GM23338 (cell line): Measurements from ENCODE around the gene PRDM7. TPM values are rescaled to one million over a fixed set of nuclear protein-coding genes. Genes with fewer than 3 reads are reported as not detected.

Experiments used
- ATAC-seq: fragments of 200-7000 bp; cut with Tn5 transposase; 3 replicates; pipeline ENCODE4 v1.9.1; 2020
- DNase-seq: peaks from one replicate; pipeline ENCODE4 v3.0.0-alpha.2; 2015; ENCODE audit warnings: low spot score
- H2AFZ ChIP-seq: fragments of 200-600 bp; sonication (generic); 2 replicates; pipeline ENCODE4 v1.8.0; 2016; ENCODE audit warnings: antibody characterized with exemption, mild to moderate bottlenecking, moderate library complexity
- H3F3A ChIP-seq: fragments of 200-600 bp; sonication (generic); replicated peaks from 2 replicates; pipeline ENCODE4 v1.8.0; 2017; ENCODE audit warnings: antibody characterized with exemption, mixed run types, low read depth
- H3K27ac ChIP-seq: fragments of 200-600 bp; sonication (generic); 2 replicates; pipeline ENCODE4 v1.6.1; 2016; ENCODE audit warnings: low read depth
- H3K27me3 ChIP-seq: fragments of 200-600 bp; sonication (generic); 2 replicates; pipeline ENCODE4 v1.8.0; 2016; ENCODE audit warnings: mild to moderate bottlenecking, mixed run types, moderate library complexity; ENCODE audit not compliant: insufficient read depth
- H3K36me3 ChIP-seq: fragments of 200-600 bp; sonication (generic); 2 replicates; pipeline ENCODE4 v1.8.0; 2016; ENCODE audit warnings: mild to moderate bottlenecking; ENCODE audit not compliant: insufficient read depth
- H3K4me1 ChIP-seq: fragments of 200-600 bp; sonication (generic); 2 replicates; pipeline ENCODE4 v1.8.0; 2016; ENCODE audit warnings: mild to moderate bottlenecking, moderate library complexity; ENCODE audit not compliant: insufficient read depth
- H3K4me2 ChIP-seq: fragments of 200-600 bp; sonication (generic); 2 replicates; pipeline ENCODE4 v1.7.1; 2017; ENCODE audit warnings: mixed run types
- H3K4me3 ChIP-seq: fragments of 200-600 bp; sonication (generic); 2 replicates; pipeline ENCODE4 v1.6.1; 2016; ENCODE audit warnings: mixed run types
- H3K79me2 ChIP-seq: fragments of 200-600 bp; sonication (generic); replicated peaks from 2 replicates; pipeline ENCODE4 v1.8.0; 2017; ENCODE audit warnings: mild to moderate bottlenecking; ENCODE audit not compliant: insufficient read depth
- H3K9me2 ChIP-seq: fragments of 200-600 bp; sonication (generic); 2 replicates; pipeline ENCODE4 v1.8.0; 2017; ENCODE audit not compliant: insufficient read depth
- H4K20me1 ChIP-seq: fragments of 200-600 bp; sonication (generic); replicated peaks from 2 replicates; pipeline ENCODE4 v1.8.0; 2017; ENCODE audit warnings: mild to moderate bottlenecking; ENCODE audit not compliant: insufficient read depth
- H3K27ac Mint-ChIP-seq: 2 replicates; pipeline ENCODE4 v1.8.0; 2020; ENCODE audit warnings: inconsistent platforms, mild to moderate bottlenecking, moderate library complexity, mixed read lengths
- H3K27me3 Mint-ChIP-seq: 3 replicates; pipeline ENCODE4 v1.8.0; 2022; ENCODE audit warnings: low read depth, mild to moderate bottlenecking, moderate library complexity, mixed read lengths, inconsistent platforms; ENCODE audit not compliant: insufficient read depth, poor library complexity
- H3K36me3 Mint-ChIP-seq: 3 replicates; pipeline ENCODE4 v1.8.0; 2021; ENCODE audit warnings: low read depth, mild to moderate bottlenecking, inconsistent platforms, moderate library complexity, mixed read lengths
- H3K4me1 Mint-ChIP-seq: 3 replicates; pipeline ENCODE4 v1.8.0; 2020; ENCODE audit warnings: mild to moderate bottlenecking, inconsistent platforms, mixed read lengths
- H3K4me3 Mint-ChIP-seq: 3 replicates; pipeline ENCODE4 v1.8.0; 2021; ENCODE audit warnings: moderate library complexity, mild to moderate bottlenecking, inconsistent platforms, mixed read lengths
- H3K9me3 Mint-ChIP-seq: 3 replicates; pipeline ENCODE4 v1.8.0; 2020; ENCODE audit warnings: moderate library complexity, mild to moderate bottlenecking, inconsistent platforms, mixed read lengths
- CREB1 ChIP-seq: fragments of 250-450 bp; sonication (Bioruptor Pico); IDR thresholded peaks from 2 replicates; pipeline ENCODE4 v1.5.0; 2020; ENCODE audit warnings: low read depth, mild to moderate bottlenecking, moderate library complexity
- CTCF ChIP-seq, 2 experiments: fragments of 200-600 bp in 1 of 2; sonication (generic) in 1 of 2; conservative IDR thresholded peaks; 2 replicates each; pipeline versions ENCODE4 v1.5.1 to v1.6.1; 2016 to 2017; ENCODE audit warnings: antibody characterized with exemption in 2 of 2, low read depth in 2 of 2, mild to moderate bottlenecking in 2 of 2, moderate library complexity in 1 of 2
- ETS1 ChIP-seq: IDR thresholded peaks from 2 replicates; pipeline ENCODE4 v1.6.1; 2016; ENCODE audit warnings: antibody characterized with exemption
- EZH2 ChIP-seq: fragments of 200-600 bp; sonication (generic); IDR thresholded peaks from one replicate; pipeline ENCODE4 v1.8.0; 2017; ENCODE audit warnings: antibody characterized with exemption, mild to moderate bottlenecking, low read depth; ENCODE audit not compliant: unreplicated experiment
- EZH2phosphoT487 ChIP-seq: fragments of 200-600 bp; sonication (generic); IDR thresholded peaks from one replicate; pipeline ENCODE4 v1.8.1; 2018; ENCODE audit warnings: antibody characterized with exemption; ENCODE audit not compliant: unreplicated experiment
- JUNB ChIP-seq: IDR thresholded peaks from one replicate; pipeline ENCODE4 v1.6.1; 2016; ENCODE audit warnings: antibody characterized with exemption; ENCODE audit not compliant: unreplicated experiment
- STAT1 ChIP-seq: IDR thresholded peaks from one replicate; pipeline ENCODE4 v1.6.1; 2016; ENCODE audit warnings: antibody characterized with exemption; ENCODE audit not compliant: unreplicated experiment
- ZNF114 ChIP-seq: fragments of 250-450 bp; sonication (Bioruptor Pico); IDR thresholded peaks from 2 replicates; pipeline ENCODE4 v1.5.0; 2020; ENCODE audit warnings: mild to moderate bottlenecking, moderate library complexity
- ZNF462 ChIP-seq: fragments of 250-450 bp; sonication (Bioruptor Pico); IDR thresholded peaks from 2 replicates; pipeline ENCODE4 v1.5.0; 2020; ENCODE audit warnings: mild to moderate bottlenecking, moderate library complexity
- polyA plus RNA-seq: library from polyadenylated mRNA; unstranded; fragments of >200 nt; fragmentation: Nextera tagmentation; extraction: Ambion mirVana; gene quantifications from 2 replicates; pipeline ENCODE4 v1.2.1, GENCODE V29; 2016
- total RNA-seq: library from RNA; depleted of rRNA; stranded (reverse); fragments of >200 nt; shearing (Covaris generic); gene quantifications from 2 replicates; pipeline ENCODE4 v1.2.3, GENCODE V29; 2014

Gene PRDM7
- total and polyA plus RNA-seq, 2 experiments from 2014 or later, result 0.08 TPM; not detected in 1

- TF ChIP-seq ZNF462 (no peak), CTCF (conservative IDR thresholded peaks at IDR 0.05; ENCODE audit: low read depth in 2 of 2) (no peak), STAT1 (no peak), CREB1 (no peak)
These were observed 26.2 kb downstream of the PRDM7 start (continued) for GRCh38 chr16:90050969-90051368.

- no peak for ATAC-seq
- Histone ChIP-seq H3F3A (peaks cover 8% of the 10 kb centered on the region), H3K36me3 (no peaks in the 10 kb centered on the region; the same call in 1 of the 2 replicates)
- no peak for TF ChIP-seq EZH2phosphoT487
- TF ChIP-seq EZH2, result no peak
- no peak for TF ChIP-seq JUNB
- TF ChIP-seq ZNF114, result no peak
- TF ChIP-seq STAT1, result no peak
- no peak for TF ChIP-seq CTCF (conservative IDR thresholded peaks at IDR 0.05; ENCODE audit: low read depth in 2 of 2)
- TF ChIP-seq ETS1, result no peak
- TF ChIP-seq CREB1, result no peak
These were observed 28.3 kb downstream of the PRDM7 start for GRCh38 chr16:90048737-90049330.

More at GRCh38 chr16:90048737-90049330, 28.3 kb downstream of the PRDM7 start:
- no peaks in the 10 kb centered on the region for H3K27me3 ChIP-seq
- peak overlapping the region; percentile 59; the same call in 1 of the 3 replicates for H3K4me3 Mint-ChIP-seq
- H3K4me1 Mint-ChIP-seq, result peaks cover 10% of the 10 kb centered on the region; the same call in 2 of the 3 replicates
- peaks cover 17% of the 10 kb centered on the region for H3K9me3 Mint-ChIP-seq
- peaks cover 10% of the 10 kb centered on the region for H3K36me3 Mint-ChIP-seq
- 0 out of 2 replicates have a peak overlapping the region, but pooled peaks have one; percentile 14 for H2AFZ ChIP-seq
- H3K79me2 ChIP-seq, result no peaks in the 10 kb centered on the region
- no peak overlapping the region for H3K4me3 ChIP-seq
- no peak overlapping the region for H3K27ac ChIP-seq
- H3K27me3 Mint-ChIP-seq, result peaks cover 20% of the 10 kb centered on the region
- no peaks in the 10 kb centered on the region; the same call in 1 of the 2 replicates for H3K4me1 ChIP-seq
- H3K9me2 ChIP-seq, result no peaks in the 10 kb centered on the region
- H3K4me2 ChIP-seq, result no peak overlapping the region
- no peaks in the 10 kb centered on the region for H4K20me1 ChIP-seq
- no peak overlapping the region for H3K27ac Mint-ChIP-seq
- no peak for DNase-seq
